Central memory CD8-positive, alpha-beta T cell (primary cell): ENCODE measurements around the gene LMO4.

Experiments
- ATAC-seq: fragments of 150-1000 bp; cut with Tn5 transposase; replicated peaks from 2 replicates; pipeline ENCODE4 v1.10.0; 2022; ENCODE audit warnings: mild to moderate bottlenecking, moderate FRiP score, moderate number of reproducible peaks; ENCODE audit not compliant: poor library complexity, severe bottlenecking; ENCODE audit errors: extremely low read depth
- DNase-seq, 2 donors: peaks; one replicate each; pipeline ENCODE4 v3.0.0; 2021; ENCODE audit warnings: low spot score in 2 of 2
- H3K27ac Mint-ChIP-seq: one replicate; pipeline ENCODE4 v1.8.0; 2022; ENCODE audit warnings: low read depth, mild to moderate bottlenecking, moderate library complexity, mixed read lengths
- H3K27me3 Mint-ChIP-seq: one replicate; pipeline ENCODE4 v1.8.0; 2022; ENCODE audit warnings: mixed read lengths
- H3K36me3 Mint-ChIP-seq: one replicate; pipeline ENCODE4 v1.8.0; 2022; ENCODE audit warnings: mild to moderate bottlenecking, moderate library complexity, mixed read lengths; ENCODE audit not compliant: insufficient read depth
- H3K4me1 Mint-ChIP-seq: one replicate; pipeline ENCODE4 v1.8.0; 2022; ENCODE audit warnings: mixed read lengths
- H3K4me3 Mint-ChIP-seq: one replicate; pipeline ENCODE4 v1.8.0; 2022; ENCODE audit warnings: mild to moderate bottlenecking, moderate library complexity, mixed read lengths
- H3K9me3 Mint-ChIP-seq: one replicate; pipeline ENCODE4 v1.8.0; 2022; ENCODE audit warnings: mixed read lengths

LMO4 gene

GRCh38 chr1:87328272-87329050 is at the start of gene LMO4:
Gene LMO4 (plus strand): TSS chr1:87328880. CDS start chr1:87332016, 3,136 bp downstream.
- Mint-ChIP-seq H3K27ac (peak within 1 kb of the TSS; percentile 97), H3K9me3 (no peaks in the 10 kb centered on the region), H3K27me3 (no peaks in the 10 kb centered on the region), H3K4me1 (peaks cover 45% of the 10 kb centered on the region), H3K36me3 (peaks cover 4% of the 10 kb centered on the region), H3K4me3 (peak within 1 kb of the TSS; percentile 97)
- peak; percentile 69 to 80 for DNase-seq
- peak; percentile 65 for ATAC-seq

- Mint-ChIP-seq H3K36me3 (no peaks in the 10 kb centered on the region), H3K27me3 (peaks cover 53% of the 10 kb centered on the region), H3K4me3 (no peak overlapping the region), H3K9me3 (no peaks in the 10 kb centered on the region), H3K27ac (no peak overlapping the region), H3K4me1 (no peaks in the 10 kb centered on the region)
- DNase-seq (no peak), ATAC-seq (no peak)
Observed at GRCh38 chr1:87279536-87279875, 49.2 kb upstream of the LMO4 start.

- Mint-ChIP-seq H3K27ac (no peak overlapping the region), H3K4me3 (no peak overlapping the region), H3K36me3 (no peaks in the 10 kb centered on the region), H3K9me3 (no peaks in the 10 kb centered on the region), H3K4me1 (no peaks in the 10 kb centered on the region), H3K27me3 (peaks cover 49% of the 10 kb centered on the region)
- no peak for DNase-seq
- no peak for ATAC-seq
Observed at GRCh38 chr1:87279966-87280535, 48.6 kb upstream of the LMO4 start.

- DNase-seq (no peak), ATAC-seq (no peak)
- Mint-ChIP-seq H3K36me3 (no peaks in the 10 kb centered on the region), H3K4me1 (no peaks in the 10 kb centered on the region), H3K27ac (no peak overlapping the region), H3K9me3 (no peaks in the 10 kb centered on the region), H3K27me3 (peaks cover 29% of the 10 kb centered on the region), H3K4me3 (no peak overlapping the region)
Observed at GRCh38 chr1:87284456-87285240, 44.0 kb upstream of the LMO4 start.

GRCh38 chr1:87291107-87291506 is 37.6 kb upstream of the LMO4 start:
- ATAC-seq (no peak), DNase-seq (no peak)
- H3K9me3 Mint-ChIP-seq: no peaks in the 10 kb centered on the region
- H3K27me3 Mint-ChIP-seq: peaks cover 34% of the 10 kb centered on the region
- no peak overlapping the region for H3K4me3 Mint-ChIP-seq
- no peaks in the 10 kb centered on the region for H3K36me3 Mint-ChIP-seq
- no peaks in the 10 kb centered on the region for H3K4me1 Mint-ChIP-seq
- no peak overlapping the region for H3K27ac Mint-ChIP-seq

- Mint-ChIP-seq H3K27me3 (peaks cover 34% of the 10 kb centered on the region), H3K4me3 (no peak overlapping the region), H3K27ac (no peak overlapping the region), H3K36me3 (no peaks in the 10 kb centered on the region), H3K9me3 (no peaks in the 10 kb centered on the region), H3K4me1 (no peaks in the 10 kb centered on the region)
- peak; percentile 19 to 58 for DNase-seq
- ATAC-seq: no peak
Observed at GRCh38 chr1:87292684-87293493, 35.8 kb upstream of the LMO4 start.

GRCh38 chr1:87294633-87295032 is 34.0 kb upstream of the LMO4 start:
- Mint-ChIP-seq H3K27ac (no peak overlapping the region), H3K36me3 (no peaks in the 10 kb centered on the region), H3K4me1 (no peaks in the 10 kb centered on the region), H3K4me3 (no peak overlapping the region), H3K9me3 (no peaks in the 10 kb centered on the region), H3K27me3 (peaks cover 20% of the 10 kb centered on the region)
- no peak for ATAC-seq
- DNase-seq: no peak

- H3K36me3 Mint-ChIP-seq: no peaks in the 10 kb centered on the region
- ATAC-seq (no peak), DNase-seq (no peak)
- H3K27me3 Mint-ChIP-seq: peaks cover 11% of the 10 kb centered on the region
- H3K4me1 Mint-ChIP-seq: no peaks in the 10 kb centered on the region
- H3K9me3 Mint-ChIP-seq: no peaks in the 10 kb centered on the region
- no peak overlapping the region for H3K4me3 Mint-ChIP-seq
- no peak overlapping the region for H3K27ac Mint-ChIP-seq
Observed at GRCh38 chr1:87295445-87296110, 33.1 kb upstream of the LMO4 start.

- ATAC-seq (no peak), DNase-seq (no peak)
- H3K27me3 Mint-ChIP-seq: peaks cover 9% of the 10 kb centered on the region
- no peak overlapping the region for H3K27ac Mint-ChIP-seq
- no peaks in the 10 kb centered on the region for H3K9me3 Mint-ChIP-seq
- H3K36me3 Mint-ChIP-seq: no peaks in the 10 kb centered on the region
- no peaks in the 10 kb centered on the region for H3K4me1 Mint-ChIP-seq
- H3K4me3 Mint-ChIP-seq: no peak overlapping the region
Observed at GRCh38 chr1:87296206-87296605, 32.5 kb upstream of the LMO4 start.

GRCh38 chr1:87299661-87300060 is 29.0 kb upstream of the LMO4 start:
- DNase-seq (no peak), ATAC-seq (no peak)
- Mint-ChIP-seq H3K4me1 (no peaks in the 10 kb centered on the region), H3K27ac (no peak overlapping the region), H3K36me3 (no peaks in the 10 kb centered on the region), H3K4me3 (no peak overlapping the region), H3K9me3 (no peaks in the 10 kb centered on the region), H3K27me3 (peaks cover 13% of the 10 kb centered on the region)

GRCh38 chr1:87300628-87301027 is 28.1 kb upstream of the LMO4 start:
- no peak overlapping the region for H3K27ac Mint-ChIP-seq
- no peak for DNase-seq
- no peaks in the 10 kb centered on the region for H3K36me3 Mint-ChIP-seq
- ATAC-seq: no peak
- no peaks in the 10 kb centered on the region for H3K9me3 Mint-ChIP-seq
- no peak overlapping the region for H3K4me3 Mint-ChIP-seq
- no peaks in the 10 kb centered on the region for H3K4me1 Mint-ChIP-seq
- peaks cover 21% of the 10 kb centered on the region for H3K27me3 Mint-ChIP-seq

- Mint-ChIP-seq H3K27ac (no peak overlapping the region), H3K36me3 (no peaks in the 10 kb centered on the region), H3K4me3 (no peak overlapping the region), H3K4me1 (no peaks in the 10 kb centered on the region), H3K27me3 (peaks cover 53% of the 10 kb centered on the region), H3K9me3 (no peaks in the 10 kb centered on the region)
- ATAC-seq (no peak), DNase-seq (no peak)
Observed at GRCh38 chr1:87305151-87305550, 23.5 kb upstream of the LMO4 start.
